Measurements from ENCODE around the gene PROZ.
A peak's percentile ranks its signal among the peaks of the same experiment; 100 is the strongest.

The PROZ gene

GRCh38 chr13:113148940-113149503 lies 9.4 kb upstream of the PROZ start:
- no peak overlapping the region for H3K4me3 ChIP-seq (ENCODE audit: control insufficient read depth, low read depth, low read length)
- TF ChIP-seq CTCF (conservative IDR thresholded peaks at IDR 0.05; ENCODE audit: control insufficient read depth, insufficient read depth, low read depth, low read length): no peak
- DNase-seq (ENCODE audit: low read depth): no peak

- TF ChIP-seq CTCF (conservative IDR thresholded peaks at IDR 0.05; ENCODE audit: control insufficient read depth, insufficient read depth, low read depth, low read length): no peak
- no peak for DNase-seq (ENCODE audit: low read depth)
Measured at GRCh38 chr13:113149711-113150549, 8.5 kb upstream of the PROZ start.

GRCh38 chr13:113150550-113151365 lies 7.7 kb upstream of the PROZ start:
- H3K4me3 ChIP-seq (ENCODE audit: control insufficient read depth, low read depth, low read length): no peak overlapping the region
- DNase-seq (ENCODE audit: low read depth): no peak
- no peak for TF ChIP-seq CTCF (conservative IDR thresholded peaks at IDR 0.05; ENCODE audit: control insufficient read depth, insufficient read depth, low read depth, low read length)

More at GRCh38 chr13:113149711-113150549, 8.5 kb upstream of the PROZ start:
- no peak overlapping the region for H3K4me3 ChIP-seq (ENCODE audit: control insufficient read depth, low read depth, low read length)

GRCh38 chr13:113151745-113152690 lies 6.4 kb upstream of the PROZ start:
- H3K4me3 ChIP-seq (ENCODE audit: control insufficient read depth, low read depth, low read length): no peak overlapping the region
- peak; percentile 79 for DNase-seq (ENCODE audit: low read depth)
- no peak for TF ChIP-seq CTCF (conservative IDR thresholded peaks at IDR 0.05; ENCODE audit: control insufficient read depth, insufficient read depth, low read depth, low read length)

- no peak for TF ChIP-seq CTCF (conservative IDR thresholded peaks at IDR 0.05; ENCODE audit: control insufficient read depth, insufficient read depth, low read depth, low read length)
- DNase-seq (ENCODE audit: low read depth): no peak
- peak overlapping the region; percentile 15 for H3K4me3 ChIP-seq (ENCODE audit: control insufficient read depth, low read depth, low read length)
Measured at GRCh38 chr13:113152691-113152983, 5.8 kb upstream of the PROZ start.

Measured in fibroblast of mammary gland (primary cell).